ENCODE results near the gene PCNT.

GRCh38 chr21:46406001-46406400 lies 82.0 kb downstream of the PCNT start:
- TF ChIP-seq, protein P1, sequence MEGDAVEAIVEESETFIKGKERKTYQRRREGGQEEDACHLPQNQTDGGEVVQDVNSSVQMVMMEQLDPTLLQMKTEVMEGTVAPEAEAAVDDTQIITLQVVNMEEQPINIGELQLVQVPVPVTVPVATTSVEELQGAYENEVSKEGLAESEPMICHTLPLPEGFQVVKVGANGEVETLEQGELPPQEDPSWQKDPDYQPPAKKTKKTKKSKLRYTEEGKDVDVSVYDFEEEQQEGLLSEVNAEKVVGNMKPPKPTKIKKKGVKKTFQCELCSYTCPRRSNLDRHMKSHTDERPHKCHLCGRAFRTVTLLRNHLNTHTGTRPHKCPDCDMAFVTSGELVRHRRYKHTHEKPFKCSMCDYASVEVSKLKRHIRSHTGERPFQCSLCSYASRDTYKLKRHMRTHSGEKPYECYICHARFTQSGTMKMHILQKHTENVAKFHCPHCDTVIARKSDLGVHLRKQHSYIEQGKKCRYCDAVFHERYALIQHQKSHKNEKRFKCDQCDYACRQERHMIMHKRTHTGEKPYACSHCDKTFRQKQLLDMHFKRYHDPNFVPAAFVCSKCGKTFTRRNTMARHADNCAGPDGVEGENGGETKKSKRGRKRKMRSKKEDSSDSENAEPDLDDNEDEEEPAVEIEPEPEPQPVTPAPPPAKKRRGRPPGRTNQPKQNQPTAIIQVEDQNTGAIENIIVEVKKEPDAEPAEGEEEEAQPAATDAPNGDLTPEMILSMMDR (IDR thresholded peaks at IDR 0.05), result no peak
- no peak for TF ChIP-seq POLR2A (IDR thresholded peaks at IDR 0.05)
